HepG2 (cell line): Measurements from ENCODE around the gene ILKAP. TPM values are rescaled to one million over a fixed set of nuclear protein-coding genes. Genes with fewer than 3 reads are reported as not detected.

Experiments
- ARHGAP35 ChIP-seq: sonication (generic); formaldehyde crosslinking; IDR thresholded peaks from 2 replicates; pipeline ENCODE4 v1.9.0; 2022; ENCODE audit warnings: mild to moderate bottlenecking, inconsistent platforms, moderate library complexity, missing genetic modification reagents, borderline replicate concordance
- HMG20B ChIP-seq: conservative IDR thresholded peaks from 2 replicates; pipeline ENCODE4 v1.6.1; 2016; ENCODE audit warnings: missing genetic modification reagents, missing compliant biosample characterization
- IRX3 ChIP-seq: sonication (generic); formaldehyde crosslinking; IDR thresholded peaks from 2 replicates; pipeline ENCODE4 v1.8.1; 2023; ENCODE audit warnings: mild to moderate bottlenecking, low read depth, missing genetic modification reagents, borderline replicate concordance
- MIXL1 ChIP-seq: IDR thresholded peaks from 2 replicates; pipeline ENCODE4 v1.6.1; 2016
- MTA1 ChIP-seq: sonication (generic); formaldehyde crosslinking; IDR thresholded peaks from 2 replicates; pipeline ENCODE4 v1.4.0; 2020; ENCODE audit warnings: missing genetic modification reagents, mild to moderate bottlenecking, borderline replicate concordance
- POLR2G ChIP-seq: fragments of 200-400 bp; formaldehyde crosslinking; IDR thresholded peaks from 2 replicates; pipeline ENCODE4 v1.6.1; 2018; ENCODE audit warnings: mild to moderate bottlenecking, low read depth, low read length, moderate library complexity
- ZNF550 ChIP-seq: sonication (generic); formaldehyde crosslinking; IDR thresholded peaks from 2 replicates; pipeline ENCODE4 v1.4.0; 2020; ENCODE audit warnings: mild to moderate bottlenecking, missing genetic modification reagents, borderline replicate concordance
- ZNF577 ChIP-seq: sonication (generic); formaldehyde crosslinking; IDR thresholded peaks from 2 replicates; pipeline ENCODE4 v1.4.0; 2020; ENCODE audit warnings: mild to moderate bottlenecking, low read depth, missing genetic modification reagents, borderline replicate concordance
- ZSCAN9 ChIP-seq: IDR thresholded peaks from 2 replicates; pipeline ENCODE4 v1.6.1; 2016; ENCODE audit warnings: borderline replicate concordance
- polyA plus RNA-seq, 8 experiments: library from polyadenylated mRNA; depleted of rRNA in 3 of 8; stranded (reverse) in 7 of 8; unstranded in 1 of 8; fragments of >200 nt; fragmentation: Illumina TruSeq in 4 of 8; extraction: Trizol in 4 of 8; gene quantifications; 2 replicates each; pipeline versions ENCODE4 v1.2.1 to v1.2.3, GENCODE V29; 2011 to 2016; ENCODE audit warnings: low read depth in 4 of 8, missing spikeins in 1 of 8, mixed read lengths in 1 of 8; ENCODE audit not compliant: insufficient read depth in 1 of 8
- total RNA-seq, 5 experiments: library from RNA; depleted of rRNA; stranded (reverse); fragments of >200 nt; fragmentation: Illumina TruSeq; extraction: Trizol; gene quantifications; 2 replicates each; pipeline ENCODE4 v1.2.3, GENCODE V29; 2016; ENCODE audit warnings: low read depth in 1 of 5
- TF ChIP-seq, protein P1 (sequence below): sonication (generic); formaldehyde crosslinking; IDR thresholded peaks from 2 replicates; pipeline ENCODE4 v1.5.1; 2020; ENCODE audit warnings: mild to moderate bottlenecking, missing genetic modification reagents, borderline replicate concordance
- TF ChIP-seq, protein P2 (sequence below): sonication (generic); formaldehyde crosslinking; IDR thresholded peaks from 2 replicates; pipeline ENCODE4 v1.4.0; 2020; ENCODE audit warnings: missing genetic modification reagents, borderline replicate concordance
- TF ChIP-seq, protein P3 (sequence below): IDR thresholded peaks from 2 replicates; pipeline ENCODE4 v1.6.1; 2016; ENCODE audit warnings: low read depth, missing genetic modification reagents, missing compliant biosample characterization
- TF ChIP-seq, protein P4 (sequence below): sonication (generic); formaldehyde crosslinking; IDR thresholded peaks from 2 replicates; pipeline ENCODE4 v1.4.0; 2020; ENCODE audit warnings: missing genetic modification reagents; ENCODE audit errors: not compliant biosample characterization

ILKAP gene
- total and polyA plus RNA-seq, 2 of the 13 experiments (the other 11 are each of a cell fraction or from before 2014, with no cell fraction given): 29.6 to 33.1 TPM

DNA sequence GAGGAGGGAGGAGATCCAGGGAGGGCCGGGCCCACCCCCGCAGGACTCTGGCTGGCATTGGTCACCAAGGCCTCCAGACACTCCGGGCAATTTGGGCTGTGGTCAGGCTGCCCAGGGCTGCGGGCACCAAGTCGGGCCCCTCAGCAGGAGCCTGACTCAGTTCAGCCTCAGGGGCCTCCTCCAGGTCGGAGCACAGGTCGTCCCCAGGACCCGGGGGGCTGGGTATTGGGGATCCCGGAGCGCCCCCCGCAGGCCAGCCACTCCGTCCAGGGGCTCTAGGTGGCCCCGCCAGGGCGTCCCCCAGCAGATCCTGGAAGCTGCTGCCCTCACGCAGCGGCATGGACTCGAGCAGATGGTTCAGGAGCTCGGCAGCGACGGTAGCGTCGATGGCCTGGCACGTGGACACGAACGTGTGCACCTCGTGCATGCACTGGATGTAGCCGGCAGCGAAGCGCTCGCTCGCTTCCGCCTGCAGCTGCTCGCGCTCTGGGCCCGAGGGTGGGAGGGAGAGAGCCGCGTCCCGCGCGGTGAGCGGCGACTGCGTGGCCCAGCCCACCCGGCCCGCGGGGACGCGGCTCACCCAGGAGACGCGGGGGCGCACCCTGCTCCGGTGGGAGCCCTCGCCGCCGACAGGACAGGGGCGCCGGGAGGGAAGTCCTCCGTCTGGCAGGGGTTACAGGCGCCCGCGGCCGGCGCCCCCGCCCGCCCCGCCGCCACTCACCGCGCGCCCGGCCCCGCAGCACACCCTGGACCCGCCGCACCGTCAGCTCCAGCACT is 35.5 kb upstream of the ILKAP start (continued):
- TF ChIP-seq, protein P1, sequence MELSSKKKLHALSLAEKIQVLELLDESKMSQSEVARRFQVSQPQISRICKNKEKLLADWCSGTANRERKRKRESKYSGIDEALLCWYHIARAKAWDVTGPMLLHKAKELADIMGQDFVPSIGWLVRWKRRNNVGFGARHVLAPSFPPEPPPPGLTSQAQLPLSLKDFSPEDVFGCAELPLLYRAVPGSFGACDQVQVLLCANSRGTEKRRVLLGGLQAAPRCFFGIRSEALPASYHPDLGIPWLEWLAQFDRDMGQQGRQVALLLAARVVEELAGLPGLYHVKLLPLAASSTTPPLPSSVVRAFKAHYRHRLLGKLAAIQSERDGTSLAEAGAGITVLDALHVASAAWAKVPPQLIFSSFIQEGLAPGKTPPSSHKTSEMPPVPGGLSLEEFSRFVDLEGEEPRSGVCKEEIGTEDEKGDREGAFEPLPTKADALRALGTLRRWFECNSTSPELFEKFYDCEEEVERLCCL (CRISPR knock-in tag): peak; percentile 93
- TF ChIP-seq, protein P2, sequence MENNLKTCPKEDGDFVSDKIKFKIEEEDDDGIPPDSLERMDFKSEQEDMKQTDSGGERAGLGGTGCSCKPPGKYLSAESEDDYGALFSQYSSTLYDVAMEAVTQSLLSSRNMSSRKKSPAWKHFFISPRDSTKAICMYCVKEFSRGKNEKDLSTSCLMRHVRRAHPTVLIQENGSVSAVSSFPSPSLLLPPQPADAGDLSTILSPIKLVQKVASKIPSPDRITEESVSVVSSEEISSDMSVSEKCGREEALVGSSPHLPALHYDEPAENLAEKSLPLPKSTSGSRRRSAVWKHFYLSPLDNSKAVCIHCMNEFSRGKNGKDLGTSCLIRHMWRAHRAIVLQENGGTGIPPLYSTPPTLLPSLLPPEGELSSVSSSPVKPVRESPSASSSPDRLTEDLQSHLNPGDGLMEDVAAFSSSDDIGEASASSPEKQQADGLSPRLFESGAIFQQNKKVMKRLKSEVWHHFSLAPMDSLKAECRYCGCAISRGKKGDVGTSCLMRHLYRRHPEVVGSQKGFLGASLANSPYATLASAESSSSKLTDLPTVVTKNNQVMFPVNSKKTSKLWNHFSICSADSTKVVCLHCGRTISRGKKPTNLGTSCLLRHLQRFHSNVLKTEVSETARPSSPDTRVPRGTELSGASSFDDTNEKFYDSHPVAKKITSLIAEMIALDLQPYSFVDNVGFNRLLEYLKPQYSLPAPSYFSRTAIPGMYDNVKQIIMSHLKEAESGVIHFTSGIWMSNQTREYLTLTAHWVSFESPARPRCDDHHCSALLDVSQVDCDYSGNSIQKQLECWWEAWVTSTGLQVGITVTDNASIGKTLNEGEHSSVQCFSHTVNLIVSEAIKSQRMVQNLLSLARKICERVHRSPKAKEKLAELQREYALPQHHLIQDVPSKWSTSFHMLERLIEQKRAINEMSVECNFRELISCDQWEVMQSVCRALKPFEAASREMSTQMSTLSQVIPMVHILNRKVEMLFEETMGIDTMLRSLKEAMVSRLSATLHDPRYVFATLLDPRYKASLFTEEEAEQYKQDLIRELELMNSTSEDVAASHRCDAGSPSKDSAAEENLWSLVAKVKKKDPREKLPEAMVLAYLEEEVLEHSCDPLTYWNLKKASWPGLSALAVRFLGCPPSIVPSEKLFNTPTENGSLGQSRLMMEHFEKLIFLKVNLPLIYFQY (CRISPR knock-in tag): 0 out of 2 replicates have a peak, but pooled peaks have one; percentile 55
- peak; percentile 98 for TF ChIP-seq IRX3
- TF ChIP-seq POLR2G: no peak
- peak; percentile 86 for TF ChIP-seq MIXL1
- peak; percentile 76; the same call in 1 of the 2 replicates for TF ChIP-seq MTA1 (CRISPR knock-in tag)
- TF ChIP-seq ARHGAP35 (CRISPR knock-in tag): peak; percentile 96
- TF ChIP-seq, protein P3, sequence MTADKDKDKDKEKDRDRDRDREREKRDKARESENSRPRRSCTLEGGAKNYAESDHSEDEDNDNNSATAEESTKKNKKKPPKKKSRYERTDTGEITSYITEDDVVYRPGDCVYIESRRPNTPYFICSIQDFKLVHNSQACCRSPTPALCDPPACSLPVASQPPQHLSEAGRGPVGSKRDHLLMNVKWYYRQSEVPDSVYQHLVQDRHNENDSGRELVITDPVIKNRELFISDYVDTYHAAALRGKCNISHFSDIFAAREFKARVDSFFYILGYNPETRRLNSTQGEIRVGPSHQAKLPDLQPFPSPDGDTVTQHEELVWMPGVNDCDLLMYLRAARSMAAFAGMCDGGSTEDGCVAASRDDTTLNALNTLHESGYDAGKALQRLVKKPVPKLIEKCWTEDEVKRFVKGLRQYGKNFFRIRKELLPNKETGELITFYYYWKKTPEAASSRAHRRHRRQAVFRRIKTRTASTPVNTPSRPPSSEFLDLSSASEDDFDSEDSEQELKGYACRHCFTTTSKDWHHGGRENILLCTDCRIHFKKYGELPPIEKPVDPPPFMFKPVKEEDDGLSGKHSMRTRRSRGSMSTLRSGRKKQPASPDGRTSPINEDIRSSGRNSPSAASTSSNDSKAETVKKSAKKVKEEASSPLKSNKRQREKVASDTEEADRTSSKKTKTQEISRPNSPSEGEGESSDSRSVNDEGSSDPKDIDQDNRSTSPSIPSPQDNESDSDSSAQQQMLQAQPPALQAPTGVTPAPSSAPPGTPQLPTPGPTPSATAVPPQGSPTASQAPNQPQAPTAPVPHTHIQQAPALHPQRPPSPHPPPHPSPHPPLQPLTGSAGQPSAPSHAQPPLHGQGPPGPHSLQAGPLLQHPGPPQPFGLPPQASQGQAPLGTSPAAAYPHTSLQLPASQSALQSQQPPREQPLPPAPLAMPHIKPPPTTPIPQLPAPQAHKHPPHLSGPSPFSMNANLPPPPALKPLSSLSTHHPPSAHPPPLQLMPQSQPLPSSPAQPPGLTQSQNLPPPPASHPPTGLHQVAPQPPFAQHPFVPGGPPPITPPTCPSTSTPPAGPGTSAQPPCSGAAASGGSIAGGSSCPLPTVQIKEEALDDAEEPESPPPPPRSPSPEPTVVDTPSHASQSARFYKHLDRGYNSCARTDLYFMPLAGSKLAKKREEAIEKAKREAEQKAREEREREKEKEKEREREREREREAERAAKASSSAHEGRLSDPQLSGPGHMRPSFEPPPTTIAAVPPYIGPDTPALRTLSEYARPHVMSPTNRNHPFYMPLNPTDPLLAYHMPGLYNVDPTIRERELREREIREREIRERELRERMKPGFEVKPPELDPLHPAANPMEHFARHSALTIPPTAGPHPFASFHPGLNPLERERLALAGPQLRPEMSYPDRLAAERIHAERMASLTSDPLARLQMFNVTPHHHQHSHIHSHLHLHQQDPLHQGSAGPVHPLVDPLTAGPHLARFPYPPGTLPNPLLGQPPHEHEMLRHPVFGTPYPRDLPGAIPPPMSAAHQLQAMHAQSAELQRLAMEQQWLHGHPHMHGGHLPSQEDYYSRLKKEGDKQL (CRISPR knock-in tag): peak; percentile 63; the same call in 1 of the 2 replicates
- peak; percentile 80; the same call in 1 of the 2 replicates for TF ChIP-seq HMG20B (CRISPR knock-in tag)
- peak; percentile 98 for TF ChIP-seq ZNF550
- TF ChIP-seq ZSCAN9: peak; percentile 91; the same call in 1 of the 2 replicates
- 0 out of 2 replicates have a peak, but pooled peaks have one; percentile 43 for TF ChIP-seq ZNF577 (CRISPR knock-in tag)
- TF ChIP-seq, protein P4, sequence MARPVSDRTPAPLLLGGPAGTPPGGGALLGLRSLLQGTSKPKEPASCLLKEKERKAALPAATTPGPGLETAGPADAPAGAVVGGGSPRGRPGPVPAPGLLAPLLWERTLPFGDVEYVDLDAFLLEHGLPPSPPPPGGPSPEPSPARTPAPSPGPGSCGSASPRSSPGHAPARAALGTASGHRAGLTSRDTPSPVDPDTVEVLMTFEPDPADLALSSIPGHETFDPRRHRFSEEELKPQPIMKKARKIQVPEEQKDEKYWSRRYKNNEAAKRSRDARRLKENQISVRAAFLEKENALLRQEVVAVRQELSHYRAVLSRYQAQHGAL (CRISPR knock-in tag): peak; percentile 95
